Choroid plexus epithelial cell (primary cell): Measurements from ENCODE around the gene AACS.

ENCODE experiments used
- DNase-seq: peaks from one replicate; pipeline ENCODE4 v3.0.0-alpha.2; 2010; ENCODE audit warnings: low read depth
- H3K4me3 ChIP-seq: 2 replicates; pipeline ENCODE4 v1.5.1; 2011; ENCODE audit warnings: low read depth, mild to moderate bottlenecking, control low read depth, low read length, moderate library complexity
- TF ChIP-seq, protein P1 (sequence below): conservative IDR thresholded peaks from 2 replicates; pipeline ENCODE4 v1.5.1; 2011; ENCODE audit warnings: low read depth, mild to moderate bottlenecking, control low read depth, inconsistent platforms, low read length, moderate library complexity

AACS gene

DNA sequence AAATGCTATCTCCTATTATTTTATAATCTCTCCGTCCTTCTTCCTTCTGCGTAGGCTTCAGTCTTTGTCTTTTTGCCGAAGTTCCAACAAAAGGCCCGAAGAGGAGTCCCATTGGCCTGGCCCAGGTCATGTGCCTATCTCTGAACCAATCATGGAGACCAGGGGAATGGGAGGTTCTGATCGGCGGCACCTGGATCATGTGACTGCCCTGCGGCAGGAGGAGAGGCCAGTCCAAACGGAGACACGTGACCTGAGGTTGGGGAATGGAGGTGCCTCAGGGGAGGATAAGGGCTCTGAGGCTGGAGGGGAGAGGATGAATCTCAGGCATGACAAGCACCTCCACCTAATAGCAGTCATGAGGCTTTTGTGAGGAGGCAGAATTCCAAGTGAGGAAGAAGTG lies 86.0 kb downstream of the AACS start:
- no peak overlapping the region for H3K4me3 ChIP-seq
- TF ChIP-seq, protein P1, sequence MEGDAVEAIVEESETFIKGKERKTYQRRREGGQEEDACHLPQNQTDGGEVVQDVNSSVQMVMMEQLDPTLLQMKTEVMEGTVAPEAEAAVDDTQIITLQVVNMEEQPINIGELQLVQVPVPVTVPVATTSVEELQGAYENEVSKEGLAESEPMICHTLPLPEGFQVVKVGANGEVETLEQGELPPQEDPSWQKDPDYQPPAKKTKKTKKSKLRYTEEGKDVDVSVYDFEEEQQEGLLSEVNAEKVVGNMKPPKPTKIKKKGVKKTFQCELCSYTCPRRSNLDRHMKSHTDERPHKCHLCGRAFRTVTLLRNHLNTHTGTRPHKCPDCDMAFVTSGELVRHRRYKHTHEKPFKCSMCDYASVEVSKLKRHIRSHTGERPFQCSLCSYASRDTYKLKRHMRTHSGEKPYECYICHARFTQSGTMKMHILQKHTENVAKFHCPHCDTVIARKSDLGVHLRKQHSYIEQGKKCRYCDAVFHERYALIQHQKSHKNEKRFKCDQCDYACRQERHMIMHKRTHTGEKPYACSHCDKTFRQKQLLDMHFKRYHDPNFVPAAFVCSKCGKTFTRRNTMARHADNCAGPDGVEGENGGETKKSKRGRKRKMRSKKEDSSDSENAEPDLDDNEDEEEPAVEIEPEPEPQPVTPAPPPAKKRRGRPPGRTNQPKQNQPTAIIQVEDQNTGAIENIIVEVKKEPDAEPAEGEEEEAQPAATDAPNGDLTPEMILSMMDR: no peak
- DNase-seq: no peak

DNA sequence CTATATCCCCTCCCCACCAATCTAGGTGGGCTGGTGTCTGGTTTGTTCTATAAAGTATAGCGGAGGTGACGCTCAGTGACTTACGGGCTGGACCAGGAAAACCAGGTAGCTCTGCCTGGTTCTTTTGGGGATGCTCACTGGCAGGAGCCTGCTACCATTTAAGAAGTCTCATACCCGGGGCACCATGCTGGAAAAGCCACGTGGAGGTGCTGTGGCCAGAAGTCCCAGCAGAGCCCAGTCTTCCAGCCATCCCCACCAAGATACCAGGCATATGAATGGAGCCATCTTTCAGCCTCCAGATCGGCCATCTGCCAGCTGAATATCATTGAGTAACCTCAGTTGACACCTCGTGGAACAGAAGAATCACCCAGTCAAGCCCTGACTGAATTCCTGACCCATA lies 87.2 kb downstream of the AACS start:
- TF ChIP-seq, protein P1: no peak
- no peak overlapping the region for H3K4me3 ChIP-seq
- DNase-seq: no peak

DNA sequence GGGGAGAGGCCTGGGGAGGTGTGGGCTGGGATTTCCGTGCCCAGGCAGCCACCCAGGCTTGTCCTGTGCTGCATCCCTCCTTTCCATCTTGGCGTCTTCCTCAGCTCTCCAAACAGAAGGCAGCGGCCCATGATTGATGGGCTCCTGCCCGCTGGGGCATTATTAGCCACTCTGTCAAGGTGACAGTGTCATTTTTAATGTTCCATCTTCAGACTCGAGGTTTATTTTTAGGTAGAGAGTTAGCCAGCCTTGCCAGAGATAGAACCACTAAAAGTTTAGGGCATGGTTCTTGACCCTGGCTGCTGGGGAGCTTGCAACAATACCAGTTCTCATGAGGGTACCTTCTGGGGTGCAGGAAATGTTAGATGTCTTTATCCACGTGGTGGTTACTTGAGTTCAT lies 90.1 kb downstream of the AACS start:
- no peak overlapping the region for H3K4me3 ChIP-seq
- TF ChIP-seq, protein P1: no peak
- DNase-seq: no peak

DNA sequence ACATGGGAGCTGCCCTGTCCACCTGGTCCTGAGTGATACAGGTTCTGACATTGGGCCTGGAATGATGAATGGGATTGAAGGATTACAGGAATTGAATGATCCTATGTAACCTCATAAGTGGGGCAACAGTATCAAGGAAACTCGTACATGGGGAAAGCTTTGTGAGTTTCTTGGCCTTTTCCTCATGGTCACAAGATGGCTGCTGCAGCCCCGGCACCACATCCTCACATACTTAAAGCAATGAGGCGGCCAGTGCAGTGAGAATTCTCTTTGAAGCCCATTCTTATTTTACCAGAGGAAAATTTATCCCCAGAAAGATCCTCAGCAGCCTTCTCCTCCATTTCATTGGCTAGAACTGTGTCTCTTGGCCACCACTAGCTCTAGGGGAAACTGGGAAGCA lies 91.9 kb downstream of the AACS start:
- TF ChIP-seq, protein P1: no peak
- no peak for DNase-seq
- H3K4me3 ChIP-seq: no peak overlapping the region

DNA sequence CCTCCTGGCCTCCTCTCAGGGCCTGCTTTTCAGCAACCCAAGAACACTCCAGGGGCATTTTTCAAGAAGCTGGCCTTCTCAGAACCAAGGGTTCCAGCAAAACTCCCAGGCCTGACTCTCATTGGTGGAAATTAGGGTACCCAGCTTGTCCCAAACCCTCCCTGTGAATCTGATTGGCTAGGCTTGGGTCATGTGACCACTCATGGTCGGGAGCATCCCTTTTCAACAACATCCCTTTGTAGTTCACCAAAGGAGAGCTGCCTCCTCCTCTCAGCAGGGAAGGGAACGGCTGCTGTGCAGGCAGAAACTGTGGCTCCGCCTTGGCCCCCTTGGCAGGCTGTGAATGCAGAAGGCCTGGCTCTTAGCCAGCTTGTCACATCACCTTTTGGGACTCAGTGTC lies 94.5 kb downstream of the AACS start:
- no peak for DNase-seq
- TF ChIP-seq, protein P1: no peak
- H3K4me3 ChIP-seq: no peak overlapping the region

DNA sequence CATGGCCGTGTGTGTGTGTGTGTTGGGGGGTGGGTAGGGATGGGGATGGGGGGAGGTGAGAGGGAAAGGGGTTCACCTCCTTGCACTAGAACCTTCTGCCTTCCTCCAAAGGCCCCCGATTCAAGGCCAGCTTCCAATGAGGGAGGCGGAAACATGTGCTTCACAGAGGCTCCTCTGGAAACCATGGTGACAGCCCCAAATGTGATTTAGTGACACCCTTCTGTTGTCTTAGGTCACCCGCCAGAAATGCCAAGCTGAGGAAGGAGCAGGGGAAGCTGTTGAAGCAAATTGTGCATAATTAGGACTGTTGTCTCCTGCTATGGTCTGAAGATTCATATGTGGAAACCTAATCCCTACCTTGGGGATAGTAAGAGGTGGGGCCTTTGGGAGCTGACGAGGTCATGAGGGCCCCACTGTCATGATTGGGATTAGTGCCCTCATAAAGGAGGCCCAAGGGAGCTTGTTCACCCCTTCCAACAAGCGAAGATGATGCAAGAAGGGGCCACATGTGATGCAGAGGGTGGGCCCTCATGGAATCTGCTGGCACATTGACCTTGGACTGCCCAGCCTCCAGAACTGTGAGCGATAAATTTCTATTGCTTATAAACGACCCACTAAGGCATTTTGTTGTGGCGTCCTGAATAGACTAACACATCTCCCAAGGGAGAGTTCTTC lies 95.2 kb downstream of the AACS start:
- TF ChIP-seq, protein P1: no peak
- no peak for DNase-seq
- H3K4me3 ChIP-seq: no peak overlapping the region

DNA sequence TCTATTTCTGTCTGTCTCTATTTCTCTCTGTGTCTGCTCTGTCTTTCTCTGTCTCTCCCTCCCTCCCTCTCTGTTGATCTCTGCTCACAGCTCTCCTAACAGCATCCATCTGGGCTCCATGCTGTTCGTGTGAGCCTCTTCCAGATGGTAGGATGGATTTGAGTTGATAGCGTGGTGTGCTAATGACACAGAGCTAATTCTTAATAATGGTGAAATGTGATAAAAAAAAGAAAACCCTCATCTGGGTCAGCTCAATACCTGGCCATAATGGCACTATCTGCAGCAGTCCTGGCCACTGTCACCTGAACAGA lies 96.4 kb downstream of the AACS start:
- TF ChIP-seq, protein P1: no peak
- no peak for DNase-seq

More for the DNA sequence above, 96.4 kb downstream of the AACS start:
- no peak overlapping the region for H3K4me3 ChIP-seq
